ENCODE results near the gene NSFL1C. TPM values are rescaled to one million over a fixed set of nuclear protein-coding genes. Genes with fewer than 3 reads are reported as not detected.

Gene NSFL1C
- total and polyA plus RNA-seq, 3 experiments from 2014 or later, result 78.8 to 107 (median 103) TPM

DNA sequence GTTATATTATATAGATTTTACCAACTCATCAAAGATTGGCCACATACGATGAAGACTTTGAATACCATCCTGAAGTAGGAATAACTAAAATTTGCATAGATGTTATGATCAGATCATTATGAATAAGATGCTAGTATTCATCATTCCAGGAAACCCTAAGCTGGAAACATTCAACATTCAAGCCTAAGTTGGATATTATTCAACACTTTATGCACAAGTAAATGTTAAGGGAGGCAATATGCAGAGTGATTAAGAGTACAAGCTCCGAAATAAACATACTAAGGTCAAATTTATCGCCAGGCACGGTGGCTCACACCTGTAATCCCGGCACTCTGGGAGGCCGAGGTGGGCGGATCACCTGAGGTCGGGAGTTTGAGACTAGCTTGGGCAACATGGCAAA lies 30.4 kb downstream of the NSFL1C start:
- Histone ChIP-seq H3K9me3 (ENCODE audit: low read length) (no peaks in the 10 kb centered on the region), H3K27me3 (ENCODE audit: insufficient read depth, low read length, poor library complexity, severe bottlenecking) (no peaks in the 10 kb centered on the region), H3K4me1 (ENCODE audit: insufficient read depth, low read length) (peaks cover 18% of the 10 kb centered on the region), H3K4me3 (ENCODE audit: low read length) (no peak overlapping the region), H3K27ac (ENCODE audit: low read depth, low read length) (no peak overlapping the region), H3K36me3 (ENCODE audit: insufficient read depth, low read length) (no peaks in the 10 kb centered on the region)
- peaks cover 23 to 24% (median 24%) of the 10 kb centered on the region in 3 donors for H3K4me1 Mint-ChIP-seq
- no peak overlapping the region for H3K27ac Mint-ChIP-seq
- H3K36me3 Mint-ChIP-seq, result peaks cover 0 to 11% (median 0%) of the 10 kb centered on the region in 3 donors
- no peak for DNase-seq
- H3K9me3 Mint-ChIP-seq, result no peaks in the 10 kb centered on the region
- ChIA-PET CTCF (interaction anchor here (1.0 to 5.3 kb wide), 11 partner anchors 11 to 128 kb away, joined by 3 to 27 read pairs (median 4); partner anchors contain the start of gene NSFL1C), POLR2A (interaction anchor here (0.6 kb wide), 1 partner anchor 19 kb away, joined by 3 read pairs; no protein-coding TSS in a partner anchor)
- H3K27me3 Mint-ChIP-seq, result peaks cover 8 to 13% of the 10 kb centered on the region in 2 donors
- H3K4me3 Mint-ChIP-seq, result no peak overlapping the region

GRCh38 chr20:1435337-1435699 lies 31.3 kb downstream of the NSFL1C start:
- Mint-ChIP-seq H3K27me3 (peaks cover 9 to 16% of the 10 kb centered on the region in 2 donors), H3K4me3 (no peak overlapping the region), H3K27ac (peak overlapping the region in 1 of 8 donors; percentile 64), H3K36me3 (peaks cover 0 to 7% (median 0%) of the 10 kb centered on the region in 3 donors), H3K9me3 (no peaks in the 10 kb centered on the region), H3K4me1 (peaks cover 21 to 24% (median 24%) of the 10 kb centered on the region in 3 donors)
- Histone ChIP-seq H3K27me3 (ENCODE audit: insufficient read depth, low read length, poor library complexity, severe bottlenecking) (no peaks in the 10 kb centered on the region), H3K9me3 (ENCODE audit: low read length) (no peaks in the 10 kb centered on the region), H3K36me3 (ENCODE audit: insufficient read depth, low read length) (no peaks in the 10 kb centered on the region), H3K4me3 (ENCODE audit: low read length) (no peak overlapping the region), H3K4me1 (ENCODE audit: insufficient read depth, low read length) (peaks cover 12% of the 10 kb centered on the region), H3K27ac (ENCODE audit: low read depth, low read length) (no peak overlapping the region)
- CTCF ChIA-PET, result interaction anchor here (0.8 to 5.3 kb wide), 8 partner anchors 9 to 1041 kb away, joined by 3 to 27 read pairs (median 3); partner anchors contain the start of gene NSFL1C
- no peak for DNase-seq
- POLR2A ChIA-PET, result interaction anchor here (0.6 kb wide), 1 partner anchor 60 kb away, joined by 6 read pairs; no protein-coding TSS in a partner anchor

GRCh38 chr20:1434571-1435336 lies 31.9 kb downstream of the NSFL1C start:
- peaks cover 18 to 24% (median 24%) of the 10 kb centered on the region in 3 donors for H3K4me1 Mint-ChIP-seq
- peaks cover 14 to 16% of the 10 kb centered on the region in 2 donors for H3K27me3 Mint-ChIP-seq
- no peak overlapping the region for H3K4me3 ChIP-seq (ENCODE audit: low read length)
- H3K9me3 Mint-ChIP-seq, result no peaks in the 10 kb centered on the region
- no peaks in the 10 kb centered on the region for H3K27me3 ChIP-seq (ENCODE audit: insufficient read depth, low read length, poor library complexity, severe bottlenecking)
- DNase-seq, result peak; percentile 41 to 78 (median 60)
- H3K36me3 ChIP-seq (ENCODE audit: insufficient read depth, low read length), result no peaks in the 10 kb centered on the region
- peak overlapping the region in 4 of 8 donors; percentile 35 to 66 (median 56) for H3K27ac Mint-ChIP-seq
- no peak overlapping the region for H3K27ac ChIP-seq (ENCODE audit: low read depth, low read length)
- H3K4me1 ChIP-seq (ENCODE audit: insufficient read depth, low read length), result peaks cover 12% of the 10 kb centered on the region
- peaks cover 0 to 3% (median 0%) of the 10 kb centered on the region in 3 donors for H3K36me3 Mint-ChIP-seq
- ChIA-PET CTCF (interaction anchor here (0.7 to 5.3 kb wide), 7 partner anchors 9 to 122 kb away, joined by 3 to 27 read pairs (median 3); partner anchors contain the start of gene NSFL1C), POLR2A (interaction anchor here (0.6 kb wide), 1 partner anchor 59 kb away, joined by 6 read pairs; no protein-coding TSS in a partner anchor)
- no peaks in the 10 kb centered on the region for H3K9me3 ChIP-seq (ENCODE audit: low read length)
- H3K4me3 Mint-ChIP-seq, result peak overlapping the region in 4 of 7 donors; percentile 7 to 34 (median 16)

GRCh38 chr20:1431158-1431557 lies 35.5 kb downstream of the NSFL1C start:
- POLR2A ChIA-PET, result no interaction called here
- CTCF ChIA-PET, result no interaction called here
- H3K27ac Mint-ChIP-seq, result no peak overlapping the region

GRCh38 chr20:1430004-1430451 lies 36.6 kb downstream of the NSFL1C start:
- H3K36me3 Mint-ChIP-seq, result no peaks in the 10 kb centered on the region
- Histone ChIP-seq H3K27ac (ENCODE audit: low read depth, low read length) (no peak overlapping the region), H3K4me3 (ENCODE audit: low read length) (no peak overlapping the region), H3K4me1 (ENCODE audit: insufficient read depth, low read length) (peaks cover 7% of the 10 kb centered on the region), H3K36me3 (ENCODE audit: insufficient read depth, low read length) (no peaks in the 10 kb centered on the region), H3K9me3 (ENCODE audit: low read length) (no peaks in the 10 kb centered on the region), H3K27me3 (ENCODE audit: insufficient read depth, low read length, poor library complexity, severe bottlenecking) (no peaks in the 10 kb centered on the region)
- no peak overlapping the region for H3K4me3 Mint-ChIP-seq
- CTCF ChIA-PET, result no interaction called here
- H3K4me1 Mint-ChIP-seq, result peaks cover 10 to 16% (median 13%) of the 10 kb centered on the region in 3 donors
- DNase-seq, result no peak
- H3K27ac Mint-ChIP-seq, result no peak overlapping the region
- peaks cover 28 to 40% of the 10 kb centered on the region in 2 donors for H3K27me3 Mint-ChIP-seq
- POLR2A ChIA-PET, result no interaction called here
- no peaks in the 10 kb centered on the region for H3K9me3 Mint-ChIP-seq

More at GRCh38 chr20:1431158-1431557, 35.5 kb downstream of the NSFL1C start:
- Mint-ChIP-seq H3K36me3 (no peaks in the 10 kb centered on the region), H3K9me3 (no peaks in the 10 kb centered on the region), H3K27me3 (peaks cover 18 to 31% of the 10 kb centered on the region in 2 donors), H3K4me1 (peaks cover 15 to 20% (median 19%) of the 10 kb centered on the region in 3 donors), H3K4me3 (no peak overlapping the region)
- H3K4me1 ChIP-seq (ENCODE audit: insufficient read depth, low read length), result peaks cover 12% of the 10 kb centered on the region
- no peaks in the 10 kb centered on the region for H3K27me3 ChIP-seq (ENCODE audit: insufficient read depth, low read length, poor library complexity, severe bottlenecking)
- H3K9me3 ChIP-seq (ENCODE audit: low read length), result no peaks in the 10 kb centered on the region
- H3K4me3 ChIP-seq (ENCODE audit: low read length), result no peak overlapping the region
- no peak overlapping the region for H3K27ac ChIP-seq (ENCODE audit: low read depth, low read length)
- H3K36me3 ChIP-seq (ENCODE audit: insufficient read depth, low read length), result no peaks in the 10 kb centered on the region
- DNase-seq, result no peak

DNA sequence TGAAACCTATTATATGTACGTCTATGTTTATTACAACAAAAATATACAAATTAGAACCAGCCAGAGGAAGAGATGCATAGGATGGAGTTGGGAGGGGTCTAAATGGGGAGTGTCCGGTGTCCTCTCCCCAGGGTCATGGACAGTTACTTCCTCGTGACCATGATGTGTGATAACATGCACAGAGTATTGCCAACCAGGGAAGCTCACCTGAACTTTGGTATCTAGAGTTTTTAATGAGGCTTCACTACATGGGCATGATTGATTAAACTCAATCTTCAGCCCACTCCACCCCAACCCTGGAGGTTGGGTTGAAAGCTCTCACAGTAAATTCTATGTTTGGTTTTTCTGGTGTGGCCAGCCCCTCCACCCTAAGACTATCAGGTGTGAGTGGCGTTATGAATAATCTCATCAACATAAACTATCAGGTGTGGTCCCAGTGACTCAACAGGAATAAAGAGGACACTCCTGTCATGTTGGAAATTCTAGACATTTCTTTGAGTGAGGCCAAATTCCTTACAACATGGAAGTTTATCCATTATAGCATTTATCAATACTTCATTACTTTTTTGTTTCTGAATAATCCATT lies 37.4 kb downstream of the NSFL1C start:
- ChIA-PET CTCF (no interaction called here), POLR2A (no interaction called here)
- Mint-ChIP-seq H3K36me3 (no peaks in the 10 kb centered on the region), H3K9me3 (no peaks in the 10 kb centered on the region), H3K4me3 (no peak overlapping the region), H3K27me3 (peaks cover 28 to 40% of the 10 kb centered on the region in 2 donors), H3K27ac (no peak overlapping the region), H3K4me1 (peaks cover 2 to 8% (median 5%) of the 10 kb centered on the region in 3 donors)
- DNase-seq, result no peak
- no peaks in the 10 kb centered on the region for H3K27me3 ChIP-seq (ENCODE audit: insufficient read depth, low read length, poor library complexity, severe bottlenecking)
- no peaks in the 10 kb centered on the region for H3K9me3 ChIP-seq (ENCODE audit: low read length)
- no peak overlapping the region for H3K4me3 ChIP-seq (ENCODE audit: low read length)
- H3K27ac ChIP-seq (ENCODE audit: low read depth, low read length), result no peak overlapping the region
- H3K36me3 ChIP-seq (ENCODE audit: insufficient read depth, low read length), result no peaks in the 10 kb centered on the region
- no peaks in the 10 kb centered on the region for H3K4me1 ChIP-seq (ENCODE audit: insufficient read depth, low read length)

DNA sequence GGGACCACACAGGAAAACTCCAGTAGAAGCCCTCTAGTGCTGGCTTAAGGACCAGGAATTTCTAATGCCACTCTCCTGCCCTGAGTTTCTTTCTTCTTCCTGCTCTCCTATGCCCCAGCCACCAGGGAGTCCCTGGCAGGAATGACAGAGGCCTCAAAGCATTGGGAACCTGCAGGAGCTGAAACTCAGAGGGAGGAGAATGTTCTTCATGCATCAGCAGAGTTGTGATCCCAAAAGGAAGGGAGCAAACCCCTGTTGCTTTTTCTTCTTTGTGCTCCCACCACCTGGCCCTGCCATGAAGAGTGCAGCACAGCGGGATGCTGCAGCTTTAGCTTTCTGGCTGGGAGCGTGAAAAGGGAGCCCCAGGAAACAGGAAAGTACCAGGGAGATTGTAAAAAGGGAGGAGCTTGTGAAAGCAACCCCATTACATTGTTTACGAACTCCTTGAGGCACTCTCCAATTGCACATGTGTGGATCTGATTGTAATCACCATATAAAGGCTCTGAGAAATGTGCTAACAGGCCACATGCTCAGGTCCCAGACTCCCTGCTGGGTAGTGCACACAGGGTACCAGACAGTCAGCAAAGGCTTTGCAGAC lies 39.1 kb downstream of the NSFL1C start:
- no peaks in the 10 kb centered on the region for H3K27me3 ChIP-seq (ENCODE audit: insufficient read depth, low read length, poor library complexity, severe bottlenecking)
- no peak overlapping the region for H3K4me3 Mint-ChIP-seq
- H3K9me3 ChIP-seq (ENCODE audit: low read length), result no peaks in the 10 kb centered on the region
- peaks cover 0 to 4% (median 0%) of the 10 kb centered on the region in 5 donors for H3K9me3 Mint-ChIP-seq
- peaks cover 4% of the 10 kb centered on the region for H3K4me1 ChIP-seq (ENCODE audit: insufficient read depth, low read length)
- DNase-seq, result no peak
- no peak overlapping the region for H3K4me3 ChIP-seq (ENCODE audit: low read length)
- peaks cover 0 to 5% (median 2%) of the 10 kb centered on the region in 3 donors for H3K36me3 Mint-ChIP-seq
- H3K4me1 Mint-ChIP-seq, result peaks cover 0 to 5% (median 1%) of the 10 kb centered on the region in 3 donors
- H3K27ac ChIP-seq (ENCODE audit: low read depth, low read length), result no peak overlapping the region
- no peaks in the 10 kb centered on the region for H3K36me3 ChIP-seq (ENCODE audit: insufficient read depth, low read length)
- peaks cover 29 to 36% of the 10 kb centered on the region in 2 donors for H3K27me3 Mint-ChIP-seq
- ChIA-PET POLR2A (no interaction called here), CTCF (interaction anchor here (1.5 kb wide), 1 partner anchor 10 kb away, joined by 4 read pairs; no protein-coding TSS in a partner anchor)
- no peak overlapping the region for H3K27ac Mint-ChIP-seq

All from CD8-positive, alpha-beta memory T cell (primary cell).